HepG2 (cell line): ENCODE measurements around the gene LAMTOR2. TPM values are rescaled to one million over a fixed set of nuclear protein-coding genes. Genes with fewer than 3 reads are reported as not detected.

Experiments
- GRHL1 ChIP-seq: sonication (generic); formaldehyde crosslinking; conservative IDR thresholded peaks from 2 replicates; pipeline ENCODE4 v1.8.0; 2022; ENCODE audit warnings: missing genetic modification reagents
- HNRNPK ChIP-seq: fragments of 200-400 bp; formaldehyde crosslinking; IDR thresholded peaks from 2 replicates; pipeline ENCODE4 v1.6.1; 2018; ENCODE audit warnings: low read length, low read depth, moderate library complexity, mild to moderate bottlenecking; ENCODE audit not compliant: poor library complexity, severe bottlenecking
- NFKB2 ChIP-seq: sonication (generic); formaldehyde crosslinking; IDR thresholded peaks from 2 replicates; pipeline ENCODE4 v1.4.0; 2020; ENCODE audit warnings: missing genetic modification reagents, borderline replicate concordance
- PAXIP1 ChIP-seq: sonication (generic); formaldehyde crosslinking; conservative IDR thresholded peaks from 2 replicates; pipeline ENCODE4 v1.4.0; 2020; ENCODE audit warnings: mild to moderate bottlenecking, missing genetic modification reagents, moderate library complexity
- PHF20 ChIP-seq: sonication (generic); formaldehyde crosslinking; IDR thresholded peaks from 2 replicates; pipeline ENCODE4 v1.5.0; 2020; ENCODE audit warnings: mild to moderate bottlenecking, missing genetic modification reagents
- RELA ChIP-seq: sonication (generic); formaldehyde crosslinking; IDR thresholded peaks from 2 replicates; pipeline ENCODE4 v1.4.0; 2020; ENCODE audit warnings: missing genetic modification reagents
- SOX5 ChIP-seq: IDR thresholded peaks from 2 replicates; pipeline ENCODE4 v1.6.1; 2016; ENCODE audit warnings: borderline replicate concordance
- TGIF2 ChIP-seq: IDR thresholded peaks from 2 replicates; pipeline ENCODE4 v1.6.1; 2016; ENCODE audit warnings: control low read depth, missing compliant biosample characterization
- TRIM22 ChIP-seq: fragments of 450-650 bp; IDR thresholded peaks from 2 replicates; pipeline ENCODE4 v1.6.1; 2017
- ZEB1 ChIP-seq: IDR thresholded peaks from 2 replicates; pipeline ENCODE4 v1.6.1; 2012; ENCODE audit warnings: mild to moderate bottlenecking, low read depth, inconsistent platforms; ENCODE audit not compliant: insufficient replicate concordance
- ZFP37 ChIP-seq: sonication (generic); formaldehyde crosslinking; IDR thresholded peaks from 2 replicates; pipeline ENCODE4 v1.4.0; 2020; ENCODE audit warnings: missing genetic modification reagents, borderline replicate concordance
- ZMAT5 ChIP-seq: sonication (generic); formaldehyde crosslinking; IDR thresholded peaks from 2 replicates; pipeline ENCODE4 v1.5.0; 2020; ENCODE audit warnings: mild to moderate bottlenecking, low read depth, missing genetic modification reagents, borderline replicate concordance
- ZMYM2 ChIP-seq: sonication (generic); formaldehyde crosslinking; IDR thresholded peaks from 2 replicates; pipeline ENCODE4 v1.8.0; 2022; ENCODE audit warnings: mild to moderate bottlenecking, missing genetic modification reagents
- ZNF543 ChIP-seq: sonication (generic); formaldehyde crosslinking; IDR thresholded peaks from 2 replicates; pipeline ENCODE4 v1.4.0; 2020; ENCODE audit warnings: mild to moderate bottlenecking, missing genetic modification reagents
- ZNF609 ChIP-seq: sonication (generic); formaldehyde crosslinking; IDR thresholded peaks from 2 replicates; pipeline ENCODE4 v1.4.0; 2020; ENCODE audit warnings: mild to moderate bottlenecking, missing genetic modification reagents, borderline replicate concordance
- polyA plus RNA-seq, 8 experiments: library from polyadenylated mRNA; depleted of rRNA in 3 of 8; stranded (reverse) in 7 of 8; unstranded in 1 of 8; fragments of >200 nt; fragmentation: Illumina TruSeq in 4 of 8; extraction: Trizol in 4 of 8; gene quantifications; 2 replicates each; pipeline versions ENCODE4 v1.2.1 to v1.2.3, GENCODE V29; 2011 to 2016; ENCODE audit warnings: low read depth in 4 of 8, missing spikeins in 1 of 8, mixed read lengths in 1 of 8; ENCODE audit not compliant: insufficient read depth in 1 of 8
- total RNA-seq, 5 experiments: library from RNA; depleted of rRNA; stranded (reverse); fragments of >200 nt; fragmentation: Illumina TruSeq; extraction: Trizol; gene quantifications; 2 replicates each; pipeline ENCODE4 v1.2.3, GENCODE V29; 2016; ENCODE audit warnings: low read depth in 1 of 5

The LAMTOR2 gene
- total and polyA plus RNA-seq, 2 of the 13 experiments (the other 11 are each of a cell fraction or from before 2014, with no cell fraction given) = 36.5 to 66.4 TPM

GRCh38 chr1:156020293-156021092, 34.1 kb upstream of the LAMTOR2 start, which contains the start of gene SSR2 (continued):
- TF ChIP-seq RELA (CRISPR knock-in tag) (no peak), SOX5 (CRISPR knock-in tag) (no peak; the same call in 1 of the 2 replicates), ZNF543 (CRISPR knock-in tag) (no peak), PAXIP1 (CRISPR knock-in tag) (0 out of 2 replicates have a peak, but pooled peaks have one; percentile 22), PHF20 (CRISPR knock-in tag) (peak; percentile 70), ZEB1 (no peak), TRIM22 (no peak), GRHL1 (CRISPR knock-in tag) (no peak), ZMYM2 (CRISPR knock-in tag) (no peak), TGIF2 (CRISPR knock-in tag) (peak; percentile 68; the same call in 1 of the 2 replicates), ZFP37 (no peak), NFKB2 (CRISPR knock-in tag) (no peak), HNRNPK (no peak), ZMAT5 (CRISPR knock-in tag) (no peak), ZNF609 (CRISPR knock-in tag) (no peak)
